ENCODE data around the gene EYA4. TPM values are rescaled to one million over a fixed set of nuclear protein-coding genes. Genes with fewer than 3 reads are reported as not detected.

Gene EYA4
- polyA plus RNA-seq, 1 of the 3 experiments (the other 2 are of a cell fraction), result 0.08 TPM

DNA sequence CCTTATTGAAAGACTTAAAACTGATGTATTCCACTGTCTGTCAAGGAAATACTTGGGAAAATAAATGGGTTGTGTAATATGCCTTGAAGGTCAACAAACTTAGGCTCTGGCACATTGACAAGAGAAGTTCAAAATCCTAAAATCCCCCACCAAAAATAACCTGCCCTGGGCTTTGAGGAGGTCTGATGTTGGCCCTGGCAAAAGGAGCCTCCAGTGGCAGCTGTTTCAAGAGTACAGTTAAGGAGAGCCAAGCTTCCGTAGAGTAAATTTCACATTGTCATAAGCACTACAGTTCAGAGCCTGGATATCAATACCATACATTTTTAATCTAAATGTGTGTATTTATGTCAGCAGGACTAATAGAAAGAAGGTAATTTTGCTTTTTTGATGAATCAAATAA is 282.7 kb downstream of the EYA4 start:
- H3K27ac ChIP-seq (ENCODE audit: low read depth in 2 of 2, low read length in 1 of 2), result no peak overlapping the region
- H3K79me2 ChIP-seq (ENCODE audit: insufficient read depth), result no peaks in the 10 kb centered on the region
- H3K4me3 ChIP-seq (ENCODE audit: low read depth in 2 of 2, low read length in 1 of 2), result no peak overlapping the region
- no peaks in the 10 kb centered on the region for H3F3A ChIP-seq (replicated peaks; ENCODE audit: insufficient read depth)
- no peak for DNase-seq
- no peaks in the 10 kb centered on the region for H3K9me3 ChIP-seq
- H3K9me2 ChIP-seq, result no peaks in the 10 kb centered on the region
- no peaks in the 10 kb centered on the region for H4K20me1 ChIP-seq (ENCODE audit: insufficient read depth)
- H3K36me3 ChIP-seq (replicated peaks in 1 of 2; ENCODE audit: control insufficient read depth in 1 of 2, insufficient read depth in 2 of 2, low read length in 1 of 2), result no peaks in the 10 kb centered on the region
- H3K27me3 ChIP-seq (ENCODE audit: insufficient read depth), result no peaks in the 10 kb centered on the region
- H3K9ac ChIP-seq, result no peak overlapping the region
- TF ChIP-seq EZH2phosphoT487 (IDR thresholded peaks at IDR 0.05; ENCODE audit: borderline replicate concordance, low read depth) (no peak), CTCF (IDR thresholded peaks at IDR 0.05) (no peak), CHD2 (IDR thresholded peaks at IDR 0.05; ENCODE audit: low read length, partially characterized antibody) (no peak), NFIC (IDR thresholded peaks at IDR 0.05; ENCODE audit: borderline replicate concordance) (no peak), MAX (IDR thresholded peaks at IDR 0.05; ENCODE audit: low read depth) (no peak), REST (IDR thresholded peaks at IDR 0.05; ENCODE audit: low read depth, low read length) (no peak), ZBTB33 (IDR thresholded peaks at IDR 0.05; ENCODE audit: borderline replicate concordance, low read depth) (no peak), TCF12 (IDR thresholded peaks at IDR 0.05) (no peak), IRF3 (IDR thresholded peaks at IDR 0.05; ENCODE audit: low read depth, low read length) (no peak), MEF2A (IDR thresholded peaks at IDR 0.05; ENCODE audit: borderline replicate concordance, low read depth) (no peak), SIN3A (IDR thresholded peaks at IDR 0.05; ENCODE audit: borderline replicate concordance, low read depth, low read length) (no peak), TEAD4 (IDR thresholded peaks at IDR 0.05; ENCODE audit: borderline replicate concordance, insufficient read depth) (no peak), NRF1 (IDR thresholded peaks at IDR 0.05; ENCODE audit: low read depth, low read length) (no peak), USF2 (IDR thresholded peaks at IDR 0.05; ENCODE audit: borderline replicate concordance, low read depth, low read length) (no peak), TAF1 (IDR thresholded peaks at IDR 0.05; ENCODE audit: borderline replicate concordance, low read depth, low read length) (no peak), FOXM1 (IDR thresholded peaks at IDR 0.05; ENCODE audit: low read depth) (no peak), FOXJ3 (CRISPR knock-in tag; IDR thresholded peaks at IDR 0.05) (no peak), RXRA (IDR thresholded peaks at IDR 0.05; ENCODE audit: borderline replicate concordance, low read depth) (no peak)
- TF ChIP-seq, protein P1, sequence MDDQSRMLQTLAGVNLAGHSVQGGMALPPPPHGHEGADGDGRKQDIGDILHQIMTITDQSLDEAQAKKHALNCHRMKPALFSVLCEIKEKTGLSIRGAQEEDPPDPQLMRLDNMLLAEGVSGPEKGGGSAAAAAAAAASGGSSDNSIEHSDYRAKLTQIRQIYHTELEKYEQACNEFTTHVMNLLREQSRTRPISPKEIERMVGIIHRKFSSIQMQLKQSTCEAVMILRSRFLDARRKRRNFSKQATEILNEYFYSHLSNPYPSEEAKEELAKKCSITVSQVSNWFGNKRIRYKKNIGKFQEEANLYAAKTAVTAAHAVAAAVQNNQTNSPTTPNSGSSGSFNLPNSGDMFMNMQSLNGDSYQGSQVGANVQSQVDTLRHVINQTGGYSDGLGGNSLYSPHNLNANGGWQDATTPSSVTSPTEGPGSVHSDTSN (IDR thresholded peaks at IDR 0.05), result no peak
- TF ChIP-seq, protein P2, sequence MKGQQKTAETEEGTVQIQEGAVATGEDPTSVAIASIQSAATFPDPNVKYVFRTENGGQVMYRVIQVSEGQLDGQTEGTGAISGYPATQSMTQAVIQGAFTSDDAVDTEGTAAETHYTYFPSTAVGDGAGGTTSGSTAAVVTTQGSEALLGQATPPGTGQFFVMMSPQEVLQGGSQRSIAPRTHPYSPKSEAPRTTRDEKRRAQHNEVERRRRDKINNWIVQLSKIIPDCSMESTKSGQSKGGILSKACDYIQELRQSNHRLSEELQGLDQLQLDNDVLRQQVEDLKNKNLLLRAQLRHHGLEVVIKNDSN (IDR thresholded peaks at IDR 0.05; ENCODE audit: borderline replicate concordance, low read depth), result no peak
- ChIA-PET POLR2A (no interaction called here), CTCF (no interaction called here)
- H3K4me1 ChIP-seq (ENCODE audit: control insufficient read depth in 1 of 2, insufficient read depth in 2 of 2, low read depth in 1 of 2, low read length in 1 of 2), result no peaks in the 10 kb centered on the region
- no peak overlapping the region for H2AFZ ChIP-seq (ENCODE audit: low read depth)
- no peak overlapping the region for H3K4me2 ChIP-seq
- WGBS (ENCODE audit: low lambda C conversion rate), result 0% methylated on average over 1 of the region's 1 CpG
